Neural cell (in vitro differentiated cells): Measurements from ENCODE around the gene SEPTIN2. TPM values are rescaled to one million over a fixed set of nuclear protein-coding genes. Genes with fewer than 3 reads are reported as not detected.

ENCODE experiments used
- H2AFZ ChIP-seq: fragments of 200-600, 300-800 bp; sonication (generic), shearing (Covaris generic); 2 replicates; pipeline ENCODE4 v1.6.0; 2014; ENCODE audit warnings: low read depth, mild to moderate bottlenecking, antibody characterized with exemption, low read length, moderate library complexity
- H3F3A ChIP-seq: fragments of 200-600 bp; shearing (Covaris generic); 2 replicates; pipeline ENCODE4 v1.6.1; 2016; ENCODE audit warnings: mild to moderate bottlenecking, moderate library complexity, mixed read lengths, antibody characterized with exemption, low read length; ENCODE audit not compliant: insufficient read depth, poor library complexity, severe bottlenecking
- H3K27ac ChIP-seq: fragments of 200-600, 300-800 bp; sonication (generic), shearing (Covaris generic); 2 replicates; pipeline ENCODE4 v1.5.1; 2014; ENCODE audit warnings: mild to moderate bottlenecking, low read length, moderate library complexity
- H3K27me3 ChIP-seq: fragments of 300-800, 200-600 bp; sonication (generic), shearing (Covaris generic); 2 replicates; pipeline ENCODE4 v1.6.0; 2014; ENCODE audit warnings: mild to moderate bottlenecking, low read depth, low read length, moderate library complexity; ENCODE audit not compliant: insufficient read depth
- H3K36me3 ChIP-seq: fragments of 300-800, 200-600 bp; sonication (generic), shearing (Covaris generic); 2 replicates; pipeline ENCODE4 v1.5.1; 2014; ENCODE audit warnings: mild to moderate bottlenecking, antibody characterized with exemption, low read length, moderate library complexity; ENCODE audit not compliant: insufficient read depth
- H3K4me2 ChIP-seq: fragments of 300-800, 200-600 bp; sonication (generic), shearing (Covaris generic); 2 replicates; pipeline ENCODE4 v1.6.0; 2014; ENCODE audit warnings: mild to moderate bottlenecking, low read length
- H3K4me3 ChIP-seq: fragments of 300-800, 200-600 bp; sonication (generic), shearing (Covaris generic); 2 replicates; pipeline ENCODE4 v1.5.1; 2014; ENCODE audit warnings: mild to moderate bottlenecking, low read length, moderate library complexity
- H3K79me2 ChIP-seq: fragments of 200-600 bp; shearing (Covaris generic); replicated peaks from 2 replicates; pipeline ENCODE4 v1.6.0; 2014; ENCODE audit warnings: mild to moderate bottlenecking, low read length, moderate library complexity; ENCODE audit not compliant: insufficient read depth
- H3K9ac ChIP-seq: fragments of 300-800, 200-600 bp; sonication (generic), shearing (Covaris generic); 2 replicates; pipeline ENCODE4 v1.6.1; 2016; ENCODE audit warnings: mild to moderate bottlenecking, low read length, mixed read lengths
- H3K9me2 ChIP-seq: fragments of 200-600 bp; shearing (Covaris generic); 2 replicates; pipeline ENCODE4 v1.6.1; 2016; ENCODE audit warnings: mild to moderate bottlenecking, low read length, mixed read lengths; ENCODE audit not compliant: insufficient read depth
- H3K9me3 ChIP-seq: fragments of 200-600, 300-800 bp; sonication (generic), shearing (Covaris generic); 2 replicates; pipeline ENCODE4 v1.6.1; 2016; ENCODE audit warnings: mild to moderate bottlenecking, mixed run types, low read length, moderate library complexity, mixed read lengths
- H4K20me1 ChIP-seq: fragments of 200-600 bp; shearing (Covaris generic); 2 replicates; pipeline ENCODE4 v1.6.1; 2016; ENCODE audit warnings: mild to moderate bottlenecking, mixed run types; ENCODE audit not compliant: insufficient read depth
- EP300 ChIP-seq: fragments of 450-650 bp; conservative IDR thresholded peaks from 2 replicates; pipeline ENCODE4 v1.6.1; 2014; ENCODE audit warnings: antibody characterized with exemption, mild to moderate bottlenecking, moderate library complexity; ENCODE audit not compliant: poor library complexity, severe bottlenecking
- EZH2 ChIP-seq: fragments of 200-600, 300-800 bp; shearing (Covaris generic), sonication (generic); IDR thresholded peaks from 2 replicates; pipeline ENCODE4 v1.6.1; 2014; ENCODE audit warnings: antibody characterized with exemption, low read length, borderline replicate concordance, mild to moderate bottlenecking; ENCODE audit not compliant: insufficient read depth, poor library complexity, severe bottlenecking
- MXI1 ChIP-seq: fragments of 450-650 bp; conservative IDR thresholded peaks from 2 replicates; pipeline ENCODE4 v1.6.1; 2014; ENCODE audit warnings: antibody characterized with exemption, mild to moderate bottlenecking; ENCODE audit not compliant: poor library complexity, severe bottlenecking
- POLR2AphosphoS5 ChIP-seq: IDR thresholded peaks from 2 replicates; pipeline ENCODE4 v1.6.1; 2012
- RAD21 ChIP-seq: fragments of 450-650 bp; conservative IDR thresholded peaks from 2 replicates; pipeline ENCODE4 v1.6.1; 2014; ENCODE audit warnings: antibody characterized with exemption, mild to moderate bottlenecking, moderate library complexity
- SMC3 ChIP-seq: fragments of 450-650 bp; conservative IDR thresholded peaks from 2 replicates; pipeline ENCODE4 v1.6.1; 2014; ENCODE audit warnings: antibody characterized with exemption, mild to moderate bottlenecking, moderate library complexity; ENCODE audit not compliant: poor library complexity
- TAF1 ChIP-seq: IDR thresholded peaks from 2 replicates; pipeline ENCODE4 v1.6.1; 2012; ENCODE audit warnings: low read depth
- polyA plus RNA-seq: library from polyadenylated mRNA; depleted of rRNA; stranded (reverse); fragments of >200 nt; gene quantifications from 2 replicates; pipeline ENCODE4 v1.2.3, GENCODE V29; 2014
- TF ChIP-seq, protein P1 (sequence below): IDR thresholded peaks from 2 replicates; pipeline ENCODE4 v1.6.1; 2012; ENCODE audit warnings: borderline replicate concordance
- TF ChIP-seq, protein P2 (sequence below): fragments of 450-650 bp; IDR thresholded peaks from 2 replicates; pipeline ENCODE4 v1.5.1; 2014; ENCODE audit warnings: antibody characterized with exemption, mild to moderate bottlenecking, moderate library complexity; ENCODE audit not compliant: poor library complexity, severe bottlenecking

The SEPTIN2 gene
- polyA plus RNA-seq, 1 donor from 2014 or later: 467 TPM

- TF ChIP-seq RAD21 (peak; percentile 20), EZH2 (no peak), MXI1 (peak; percentile 69), TAF1 (peak; percentile 61), SMC3 (no peak), EP300 (peak; percentile 20), POLR2AphosphoS5 (peak; percentile 80)
- TF ChIP-seq, protein P1, sequence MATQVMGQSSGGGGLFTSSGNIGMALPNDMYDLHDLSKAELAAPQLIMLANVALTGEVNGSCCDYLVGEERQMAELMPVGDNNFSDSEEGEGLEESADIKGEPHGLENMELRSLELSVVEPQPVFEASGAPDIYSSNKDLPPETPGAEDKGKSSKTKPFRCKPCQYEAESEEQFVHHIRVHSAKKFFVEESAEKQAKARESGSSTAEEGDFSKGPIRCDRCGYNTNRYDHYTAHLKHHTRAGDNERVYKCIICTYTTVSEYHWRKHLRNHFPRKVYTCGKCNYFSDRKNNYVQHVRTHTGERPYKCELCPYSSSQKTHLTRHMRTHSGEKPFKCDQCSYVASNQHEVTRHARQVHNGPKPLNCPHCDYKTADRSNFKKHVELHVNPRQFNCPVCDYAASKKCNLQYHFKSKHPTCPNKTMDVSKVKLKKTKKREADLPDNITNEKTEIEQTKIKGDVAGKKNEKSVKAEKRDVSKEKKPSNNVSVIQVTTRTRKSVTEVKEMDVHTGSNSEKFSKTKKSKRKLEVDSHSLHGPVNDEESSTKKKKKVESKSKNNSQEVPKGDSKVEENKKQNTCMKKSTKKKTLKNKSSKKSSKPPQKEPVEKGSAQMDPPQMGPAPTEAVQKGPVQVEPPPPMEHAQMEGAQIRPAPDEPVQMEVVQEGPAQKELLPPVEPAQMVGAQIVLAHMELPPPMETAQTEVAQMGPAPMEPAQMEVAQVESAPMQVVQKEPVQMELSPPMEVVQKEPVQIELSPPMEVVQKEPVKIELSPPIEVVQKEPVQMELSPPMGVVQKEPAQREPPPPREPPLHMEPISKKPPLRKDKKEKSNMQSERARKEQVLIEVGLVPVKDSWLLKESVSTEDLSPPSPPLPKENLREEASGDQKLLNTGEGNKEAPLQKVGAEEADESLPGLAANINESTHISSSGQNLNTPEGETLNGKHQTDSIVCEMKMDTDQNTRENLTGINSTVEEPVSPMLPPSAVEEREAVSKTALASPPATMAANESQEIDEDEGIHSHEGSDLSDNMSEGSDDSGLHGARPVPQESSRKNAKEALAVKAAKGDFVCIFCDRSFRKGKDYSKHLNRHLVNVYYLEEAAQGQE: peak; percentile 60
- TF ChIP-seq, protein P2, sequence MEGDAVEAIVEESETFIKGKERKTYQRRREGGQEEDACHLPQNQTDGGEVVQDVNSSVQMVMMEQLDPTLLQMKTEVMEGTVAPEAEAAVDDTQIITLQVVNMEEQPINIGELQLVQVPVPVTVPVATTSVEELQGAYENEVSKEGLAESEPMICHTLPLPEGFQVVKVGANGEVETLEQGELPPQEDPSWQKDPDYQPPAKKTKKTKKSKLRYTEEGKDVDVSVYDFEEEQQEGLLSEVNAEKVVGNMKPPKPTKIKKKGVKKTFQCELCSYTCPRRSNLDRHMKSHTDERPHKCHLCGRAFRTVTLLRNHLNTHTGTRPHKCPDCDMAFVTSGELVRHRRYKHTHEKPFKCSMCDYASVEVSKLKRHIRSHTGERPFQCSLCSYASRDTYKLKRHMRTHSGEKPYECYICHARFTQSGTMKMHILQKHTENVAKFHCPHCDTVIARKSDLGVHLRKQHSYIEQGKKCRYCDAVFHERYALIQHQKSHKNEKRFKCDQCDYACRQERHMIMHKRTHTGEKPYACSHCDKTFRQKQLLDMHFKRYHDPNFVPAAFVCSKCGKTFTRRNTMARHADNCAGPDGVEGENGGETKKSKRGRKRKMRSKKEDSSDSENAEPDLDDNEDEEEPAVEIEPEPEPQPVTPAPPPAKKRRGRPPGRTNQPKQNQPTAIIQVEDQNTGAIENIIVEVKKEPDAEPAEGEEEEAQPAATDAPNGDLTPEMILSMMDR: no peak
- no peaks in the 10 kb centered on the region for H3K27me3 ChIP-seq
- H3F3A ChIP-seq: no peaks in the 10 kb centered on the region
- H3K9ac ChIP-seq: peak within 1 kb of the TSS; percentile 64
- H4K20me1 ChIP-seq: no peaks in the 10 kb centered on the region
- H3K9me2 ChIP-seq: no peaks in the 10 kb centered on the region
- peak within 1 kb of the TSS; percentile 87 for H3K4me3 ChIP-seq
- peaks cover 34% of the 10 kb centered on the region for H3K79me2 ChIP-seq
- no peak within 1 kb of the TSS for H2AFZ ChIP-seq
- H3K9me3 ChIP-seq: no peaks in the 10 kb centered on the region
- H3K36me3 ChIP-seq: peaks cover 7% of the 10 kb centered on the region
- H3K27ac ChIP-seq: peak within 1 kb of the TSS; percentile 16
- peak within 1 kb of the TSS; percentile 60 for H3K4me2 ChIP-seq
These were observed 40.5 kb downstream of the SEPTIN2 start, which contains the start of gene FARP2 for GRCh38 chr2:241355983-241356870. Gene FARP2, plus strand, starts transcription at chr2:241356285. Its CDS starts 16,823 bp downstream, at chr2:241373108.

DNA sequence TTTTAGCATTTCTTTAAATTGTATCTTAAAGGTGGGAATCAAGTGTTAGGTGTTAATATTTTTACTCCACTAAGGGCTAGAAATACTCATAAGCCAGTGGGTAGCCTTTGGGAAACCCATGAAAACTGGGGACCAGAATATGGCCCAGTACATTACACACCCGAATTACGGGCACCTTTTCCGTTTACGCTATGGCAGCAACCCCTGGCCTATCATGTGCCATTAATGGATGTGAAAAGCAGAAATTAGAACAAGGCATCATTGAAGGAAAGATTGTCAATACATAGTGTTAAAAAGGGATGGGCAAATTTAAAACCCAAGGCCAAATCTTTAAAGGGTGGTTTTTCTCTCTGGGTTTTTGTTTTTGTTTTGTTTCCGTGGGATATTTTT is 41.1 kb downstream of the SEPTIN2 start:
- Histone ChIP-seq H3K79me2 (peaks cover 34% of the 10 kb centered on the region), H3K9me3 (no peaks in the 10 kb centered on the region), H3K9ac (peak overlapping the region; percentile 64), H3K36me3 (peaks cover 5% of the 10 kb centered on the region), H3K27me3 (no peaks in the 10 kb centered on the region), H3K9me2 (no peaks in the 10 kb centered on the region), H4K20me1 (no peaks in the 10 kb centered on the region), H2AFZ (no peak overlapping the region), H3K4me3 (peak overlapping the region; percentile 87), H3K27ac (no peak overlapping the region), H3F3A (no peaks in the 10 kb centered on the region), H3K4me2 (peak overlapping the region; percentile 60)
- TF ChIP-seq POLR2AphosphoS5 (no peak), SMC3 (no peak), EZH2 (no peak)
- TF ChIP-seq, protein P1: no peak
- TF ChIP-seq, protein P2: no peak
